Fibroblast of lung (primary cell): ENCODE results near the gene ZDHHC11. TPM values are rescaled to one million over a fixed set of nuclear protein-coding genes. Genes with fewer than 3 reads are reported as not detected.

Experiments
- DNase-seq, 2 donors: peaks; one replicate each; pipeline versions ENCODE4 v3.0.0 to v3.0.0-alpha.2; 2010; ENCODE audit warnings: low read depth in 2 of 2
- H2AFZ ChIP-seq: 2 replicates; pipeline ENCODE4 v1.5.1; 2012; ENCODE audit warnings: low read length, control low read depth, inconsistent platforms
- H3K27ac ChIP-seq: 2 replicates; pipeline ENCODE4 v1.5.1; 2011; ENCODE audit warnings: low read length, control low read depth; ENCODE audit not compliant: insufficient read depth
- H3K27me3 ChIP-seq: 2 replicates; pipeline ENCODE4 v1.5.1; 2011; ENCODE audit warnings: mild to moderate bottlenecking, low read length; ENCODE audit not compliant: control insufficient read depth, insufficient read depth
- H3K36me3 ChIP-seq: 2 replicates; pipeline ENCODE4 v1.5.1; 2011; ENCODE audit warnings: low read length; ENCODE audit not compliant: control insufficient read depth, insufficient read depth
- H3K4me1 ChIP-seq: 2 replicates; pipeline ENCODE4 v1.5.1; 2011; ENCODE audit warnings: low read length; ENCODE audit not compliant: control insufficient read depth, insufficient read depth; ENCODE audit errors: extremely low read depth
- H3K4me2 ChIP-seq: 2 replicates; pipeline ENCODE4 v1.5.1; 2011; ENCODE audit warnings: low read length, control low read depth; ENCODE audit not compliant: insufficient read depth; ENCODE audit errors: extremely low read depth
- H3K4me3 ChIP-seq, 4 experiments: fragments of 200-600 bp in 1 of 4; sonication (generic) in 1 of 4; replicated peaks in 1 of 4; 2 replicates each; pipeline ENCODE4 v1.5.1; 2011 to 2016; ENCODE audit warnings: low read length in 4 of 4, low read depth in 3 of 4, mild to moderate bottlenecking in 3 of 4, control low read depth in 2 of 4, inconsistent platforms in 1 of 4, mixed read lengths in 1 of 4; ENCODE audit not compliant: insufficient read depth in 1 of 4; ENCODE audit errors: control extremely low read depth in 1 of 4
- H3K79me2 ChIP-seq: 2 replicates; pipeline ENCODE4 v1.5.1; 2012; ENCODE audit warnings: mild to moderate bottlenecking, low read length, inconsistent platforms; ENCODE audit not compliant: control insufficient read depth, insufficient read depth
- H3K9ac ChIP-seq: 2 replicates; pipeline ENCODE4 v1.5.1; 2011; ENCODE audit warnings: mild to moderate bottlenecking, low read length, control low read depth; ENCODE audit not compliant: insufficient read depth
- H3K9me3 ChIP-seq: 2 replicates; pipeline ENCODE4 v1.5.1; 2012; ENCODE audit warnings: low read depth, low read length; ENCODE audit not compliant: control insufficient read depth, insufficient read depth
- H4K20me1 ChIP-seq: 2 replicates; pipeline ENCODE4 v1.5.1; 2011; ENCODE audit warnings: low read length; ENCODE audit not compliant: control insufficient read depth, insufficient read depth; ENCODE audit errors: extremely low read depth
- CTCF ChIP-seq, 2 donors: IDR thresholded peaks in 1 of 2; conservative IDR thresholded peaks in 1 of 2; 1 replicate in 1 of 2; 2 replicates in 1 of 2; pipeline ENCODE4 v1.5.1; 2011 to 2012; ENCODE audit warnings: low read length in 2 of 2, control low read depth in 1 of 2, inconsistent platforms in 1 of 2, low read depth in 1 of 2, mild to moderate bottlenecking in 1 of 2
- EZH2 ChIP-seq: IDR thresholded peaks from 2 replicates; pipeline ENCODE4 v1.5.1; 2012; ENCODE audit warnings: low read length, control low read depth, mild to moderate bottlenecking; ENCODE audit errors: missing control alignments
- polyA plus RNA-seq, 2 donors: library from polyadenylated mRNA; depleted of rRNA in 1 of 2; stranded (reverse) in 1 of 2; unstranded in 1 of 2; fragments of >200 nt; gene quantifications; 2 replicates each; pipeline ENCODE4 v1.2.1, GENCODE V29; 2011 to 2012; ENCODE audit warnings: missing spikeins in 1 of 2
- total RNA-seq: library from RNA; depleted of rRNA; stranded (reverse); fragments of >200 nt; gene quantifications from 2 replicates; pipeline ENCODE4 v1.2.1, GENCODE V29; 2014

Gene ZDHHC11
- total and polyA plus RNA-seq, 2 donors (not counting 1 experiment from before 2014, with no cell fraction given): 0.23 to 2.5 TPM

- H4K20me1 ChIP-seq: no peaks in the 10 kb centered on the region
- H3K4me3 ChIP-seq: no peak overlapping the region
- no peaks in the 10 kb centered on the region for H3K4me1 ChIP-seq
- no peak overlapping the region for H3K4me2 ChIP-seq
- H3K9ac ChIP-seq: no peak overlapping the region
- H3K27me3 ChIP-seq: peaks cover 4% of the 10 kb centered on the region
- H3K36me3 ChIP-seq: no peaks in the 10 kb centered on the region
- DNase-seq: no peak
- no peaks in the 10 kb centered on the region for H3K9me3 ChIP-seq
- H2AFZ ChIP-seq: no peak overlapping the region
- TF ChIP-seq EZH2: no peak
- TF ChIP-seq CTCF (conservative IDR thresholded peaks at IDR 0.05 in 1 of 2, IDR thresholded peaks at IDR 0.05 in 1 of 2; ENCODE audit: low read depth in 1 of 2, low read length in 2 of 2): no peak
- no peaks in the 10 kb centered on the region for H3K79me2 ChIP-seq
- H3K27ac ChIP-seq: no peak overlapping the region
Measured at GRCh38 chr5:759781-760362, 90.9 kb downstream of the ZDHHC11 start.

- Histone ChIP-seq H4K20me1 (no peaks in the 10 kb centered on the region), H2AFZ (no peak overlapping the region), H3K4me1 (no peaks in the 10 kb centered on the region), H3K4me3 (no peak overlapping the region), H3K4me2 (no peak overlapping the region), H3K36me3 (no peaks in the 10 kb centered on the region), H3K27me3 (peaks cover 4% of the 10 kb centered on the region), H3K9me3 (no peaks in the 10 kb centered on the region), H3K9ac (no peak overlapping the region), H3K79me2 (no peaks in the 10 kb centered on the region), H3K27ac (no peak overlapping the region)
- no peak for TF ChIP-seq EZH2
- TF ChIP-seq CTCF (conservative IDR thresholded peaks at IDR 0.05 in 1 of 2, IDR thresholded peaks at IDR 0.05 in 1 of 2; ENCODE audit: low read depth in 1 of 2, low read length in 2 of 2): no peak
- DNase-seq: peak in 1 of 2 donors; percentile 25
Measured at GRCh38 chr5:759111-759751, 91.6 kb downstream of the ZDHHC11 start.

- Histone ChIP-seq H2AFZ (no peak overlapping the region), H3K4me1 (no peaks in the 10 kb centered on the region), H4K20me1 (no peaks in the 10 kb centered on the region), H3K4me2 (no peak overlapping the region), H3K9me3 (no peaks in the 10 kb centered on the region), H3K4me3 (no peak overlapping the region), H3K9ac (no peak overlapping the region), H3K36me3 (no peaks in the 10 kb centered on the region), H3K27me3 (peaks cover 4% of the 10 kb centered on the region), H3K27ac (no peak overlapping the region), H3K79me2 (no peaks in the 10 kb centered on the region)
- DNase-seq: no peak
- no peak for TF ChIP-seq CTCF (conservative IDR thresholded peaks at IDR 0.05 in 1 of 2, IDR thresholded peaks at IDR 0.05 in 1 of 2; ENCODE audit: low read depth in 1 of 2, low read length in 2 of 2)
- TF ChIP-seq EZH2: no peak
Measured at GRCh38 chr5:758698-759053, 92.1 kb downstream of the ZDHHC11 start.
